HepG2 (cell line): ENCODE results near the gene DOC2A. TPM values are rescaled to one million over a fixed set of nuclear protein-coding genes. Genes with fewer than 3 reads are reported as not detected.

Experiments used
- ATAC-seq: fragments of 200-7000 bp; cut with Tn5 transposase; 3 replicates; pipeline ENCODE4 v1.9.1; 2020; ENCODE audit warnings: mild to moderate bottlenecking, moderate library complexity
- BruUV-seq: library from RNA; stranded (reverse); fragments of 400-500 nt; replicated peaks from 2 replicates; lab custom pipeline; 2021; lab: Mats Ljungman, UMichigan
- CTCF ChIA-PET: fragments of 300-600 bp; formaldehyde crosslinking; extraction: SDS; loops from one replicate; lab custom pipeline; 2021; ENCODE audit warnings: low total read pairs, inconsistent platforms, low intra/inter-chr PET ratio; lab: Yijun Ruan, JAX
- POLR2A ChIA-PET: fragments of 350-600 bp; sonication (Branson Sonifier 250); formaldehyde crosslinking; loops from one replicate; lab custom pipeline; 2020; ENCODE audit warnings: antibody characterized with exemption, inconsistent platforms; lab: Yijun Ruan, JAX
- DNase-seq: peaks from one replicate; pipeline ENCODE4 v3.0.0-alpha.2; 2015; ENCODE audit warnings: low spot score
- FAIRE-seq: peaks from 3 replicates; lab custom pipeline; 2011; peaks lifted over from hg19 to GRCh38; lab: Jason Lieb, UNC
- H2AFZ ChIP-seq: one replicate; pipeline ENCODE4 v1.6.1; 2011; ENCODE audit warnings: low read length, inconsistent platforms
- H3K27ac ChIP-seq: fragments of 300-600 bp; 3 replicates; pipeline ENCODE4 v1.8.0; 2011; ENCODE audit warnings: mixed run types, mild to moderate bottlenecking, mixed read lengths, low read length, inconsistent platforms; ENCODE audit not compliant: insufficient read depth; ENCODE audit errors: extremely low read length
- H3K27me3 ChIP-seq, 2 experiments: fragments of 200-600 bp in 1 of 2; 2 replicates in 1 of 2; 3 replicates in 1 of 2; pipeline versions ENCODE4 v1.6.0 to v1.8.0; 2011; ENCODE audit warnings: low read length in 2 of 2, mild to moderate bottlenecking in 2 of 2, moderate library complexity in 2 of 2, inconsistent platforms in 1 of 2; ENCODE audit not compliant: insufficient read depth in 2 of 2, control insufficient read depth in 1 of 2
- H3K36me3 ChIP-seq, 2 experiments: fragments of 200-600 bp in 1 of 2; replicated peaks in 1 of 2; 2 replicates in 1 of 2; 3 replicates in 1 of 2; pipeline versions ENCODE4 v1.5.1 to v1.8.0; 2011; ENCODE audit warnings: low read length in 2 of 2, inconsistent platforms in 1 of 2; ENCODE audit not compliant: insufficient read depth in 2 of 2, control insufficient read depth in 1 of 2
- H3K4me1 ChIP-seq: 2 replicates; pipeline ENCODE4 v1.5.1; 2012; ENCODE audit warnings: low read length, inconsistent platforms; ENCODE audit not compliant: insufficient read depth
- H3K4me2 ChIP-seq: 2 replicates; pipeline ENCODE4 v1.6.0; 2011; ENCODE audit warnings: low read depth, low read length, inconsistent platforms
- H3K4me3 ChIP-seq, 3 experiments: fragments of 200-600 bp in 1 of 3; sonication (generic), shearing (Covaris generic) in 1 of 3; replicated peaks in 1 of 3; 2 replicates each; pipeline ENCODE4 v1.5.1; 2011 to 2016; ENCODE audit warnings: low read length in 3 of 3, inconsistent platforms in 2 of 3, low read depth in 2 of 3, mild to moderate bottlenecking in 2 of 3, control low read depth in 1 of 3, mixed read lengths in 1 of 3; ENCODE audit not compliant: insufficient read depth in 1 of 3
- H3K79me2 ChIP-seq: one replicate; pipeline ENCODE4 v1.6.1; 2011; ENCODE audit warnings: low read length, inconsistent platforms; ENCODE audit not compliant: insufficient read depth
- H3K9ac ChIP-seq: 2 replicates; pipeline ENCODE4 v1.6.0; 2011; ENCODE audit warnings: mild to moderate bottlenecking, low read depth, low read length, inconsistent platforms; ENCODE audit not compliant: insufficient read depth
- H3K9me3 ChIP-seq: 2 replicates; pipeline ENCODE4 v1.5.1; 2012; ENCODE audit warnings: mild to moderate bottlenecking, low read length
- H4K20me1 ChIP-seq: 2 replicates; pipeline ENCODE4 v1.6.0; 2011; ENCODE audit warnings: inconsistent platforms, mild to moderate bottlenecking, low read length, moderate library complexity; ENCODE audit not compliant: insufficient read depth
- AGO2 ChIP-seq: fragments of 200-400 bp; formaldehyde crosslinking; optimal IDR thresholded peaks from 2 replicates; pipeline ENCODE3; 2017; ENCODE audit warnings: mild to moderate bottlenecking, low read depth, low read length, moderate library complexity
- HDAC1 ChIP-seq: sonication (generic); formaldehyde crosslinking; IDR thresholded peaks from 2 replicates; pipeline ENCODE4 v1.5.1; 2020; ENCODE audit warnings: mild to moderate bottlenecking, missing genetic modification reagents
- KDM2A ChIP-seq: sonication (generic); formaldehyde crosslinking; IDR thresholded peaks from 2 replicates; pipeline ENCODE4 v1.4.0; 2020; ENCODE audit warnings: low read depth, missing genetic modification reagents, borderline replicate concordance
- PCBP1 ChIP-seq: fragments of 200-400 bp; formaldehyde crosslinking; IDR thresholded peaks from 2 replicates; pipeline ENCODE4 v1.6.1; 2017; ENCODE audit warnings: mild to moderate bottlenecking, low read depth, low read length, borderline replicate concordance
- REXO4 ChIP-seq: sonication (generic); formaldehyde crosslinking; IDR thresholded peaks from 2 replicates; pipeline ENCODE4 v1.8.0; 2022; ENCODE audit warnings: missing genetic modification reagents, mild to moderate bottlenecking, borderline replicate concordance
- SRSF1 ChIP-seq: fragments of 200-400 bp; formaldehyde crosslinking; optimal IDR thresholded peaks from 2 replicates; pipeline ENCODE3; 2017; ENCODE audit warnings: mild to moderate bottlenecking, low read depth, low read length, moderate library complexity
- YY1 ChIP-seq: IDR thresholded peaks from 2 replicates; pipeline ENCODE4 v1.6.1; 2011; ENCODE audit warnings: low read length, low read depth, moderate library complexity, mild to moderate bottlenecking; ENCODE audit not compliant: insufficient read depth, insufficient replicate concordance
- ZNF569 ChIP-seq: sonication (generic); formaldehyde crosslinking; IDR thresholded peaks from 2 replicates; pipeline ENCODE4 v1.5.0; 2020; ENCODE audit warnings: mild to moderate bottlenecking, missing genetic modification reagents, moderate library complexity, borderline replicate concordance
- WGBS: methylation state at CpG from one replicate; pipeline ENCODE4 v1.1.6; 2017; ENCODE audit warnings: low lambda C conversion rate; 5-methylcytosine and 5-hydroxymethylcytosine counted together
- in situ Hi-C: cut with HindIII; loops from 2 replicates; pipeline ENCODE4 v1.10.0; 2017; ENCODE audit warnings: low pct_unique_long_range_greater_than_20kb; ENCODE audit not compliant: extremely low pct_ligation_motif_present
- intact Hi-C: fragments of 100-400 bp; cut with micrococcal nuclease; formaldehyde crosslinking; loops from one replicate; pipeline ENCODE4 v1.10.0; 2022; ENCODE audit not compliant: unreplicated experiment
- polyA plus RNA-seq, 8 experiments: library from polyadenylated mRNA; depleted of rRNA in 3 of 8; stranded (reverse) in 7 of 8; unstranded in 1 of 8; fragments of >200 nt; fragmentation: Illumina TruSeq in 4 of 8; extraction: Trizol in 4 of 8; gene quantifications; 2 replicates each; pipeline versions ENCODE4 v1.2.1 to v1.2.3, GENCODE V29; 2011 to 2016; ENCODE audit warnings: low read depth in 4 of 8, missing spikeins in 1 of 8, mixed read lengths in 1 of 8; ENCODE audit not compliant: insufficient read depth in 1 of 8
- total RNA-seq, 5 experiments: library from RNA; depleted of rRNA; stranded (reverse); fragments of >200 nt; fragmentation: Illumina TruSeq; extraction: Trizol; gene quantifications; 2 replicates each; pipeline ENCODE4 v1.2.3, GENCODE V29; 2016; ENCODE audit warnings: low read depth in 1 of 5
- TF ChIP-seq, protein P1 (sequence below): IDR thresholded peaks from 2 replicates; pipeline ENCODE4 v1.6.1; 2016; ENCODE audit warnings: control low read depth

The DOC2A gene
- total and polyA plus RNA-seq, 2 of the 13 experiments (the other 11 are each of a cell fraction or from before 2014, with no cell fraction given): 0.15 to 0.55 TPM

GRCh38 chr16:30000735-30001631 lies 9.8 kb downstream of the DOC2A start:
- TF ChIP-seq KDM2A (CRISPR knock-in tag) (no peak), HDAC1 (CRISPR knock-in tag) (no peak), SRSF1 (no peak), ZNF569 (CRISPR knock-in tag) (no peak), YY1 (no peak), PCBP1 (peak; percentile 76; the same call in 1 of the 2 replicates), AGO2 (peak; percentile 60), REXO4 (no peak)
- TF ChIP-seq, protein P1, sequence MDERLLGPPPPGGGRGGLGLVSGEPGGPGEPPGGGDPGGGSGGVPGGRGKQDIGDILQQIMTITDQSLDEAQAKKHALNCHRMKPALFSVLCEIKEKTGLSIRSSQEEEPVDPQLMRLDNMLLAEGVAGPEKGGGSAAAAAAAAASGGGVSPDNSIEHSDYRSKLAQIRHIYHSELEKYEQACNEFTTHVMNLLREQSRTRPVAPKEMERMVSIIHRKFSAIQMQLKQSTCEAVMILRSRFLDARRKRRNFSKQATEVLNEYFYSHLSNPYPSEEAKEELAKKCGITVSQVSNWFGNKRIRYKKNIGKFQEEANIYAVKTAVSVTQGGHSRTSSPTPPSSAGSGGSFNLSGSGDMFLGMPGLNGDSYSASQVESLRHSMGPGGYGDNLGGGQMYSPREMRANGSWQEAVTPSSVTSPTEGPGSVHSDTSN (CRISPR knock-in tag): no peak

More at GRCh38 chr16:30000735-30001631, 9.8 kb downstream of the DOC2A start:
- Histone ChIP-seq H2AFZ (no peak overlapping the region), H3K27ac (no peak overlapping the region), H4K20me1 (no peaks in the 10 kb centered on the region), H3K36me3 (peaks cover 0 to 3% of the 10 kb centered on the region in 2 experiments; a peak in 1 of 5 replicates), H3K27me3 (peaks cover 0 to 5% of the 10 kb centered on the region in 2 experiments; a peak in 1 of 5 replicates), H3K79me2 (peaks cover 9% of the 10 kb centered on the region), H3K4me3 (no peak overlapping the region), H3K9me3 (no peaks in the 10 kb centered on the region), H3K4me2 (no peak overlapping the region), H3K9ac (no peak overlapping the region), H3K4me1 (peaks cover 11% of the 10 kb centered on the region; the same call in 1 of the 2 replicates)
- 95% methylated on average over 33 of the region's 33 CpGs for WGBS
- intact Hi-C loops: no loop called here
- POLR2A ChIA-PET: no interaction called here
- in situ Hi-C loops: loop anchor here (10.0 kb wide), 1 partner anchor 136 kb away; the partner anchor contains the start of gene CDIPT
- FAIRE-seq (no peak), DNase-seq (no peak), ATAC-seq (no peak)
- CTCF ChIA-PET: no interaction called here
- BruUV-seq: no TSS peak
